ENCODE results near the gene CEP43. TPM values are rescaled to one million over a fixed set of nuclear protein-coding genes. Genes with fewer than 3 reads are reported as not detected.

Gene CEP43
- total RNA-seq, 2 experiments from 2014 or later = 20.2 to 21.3 TPM

DNA sequence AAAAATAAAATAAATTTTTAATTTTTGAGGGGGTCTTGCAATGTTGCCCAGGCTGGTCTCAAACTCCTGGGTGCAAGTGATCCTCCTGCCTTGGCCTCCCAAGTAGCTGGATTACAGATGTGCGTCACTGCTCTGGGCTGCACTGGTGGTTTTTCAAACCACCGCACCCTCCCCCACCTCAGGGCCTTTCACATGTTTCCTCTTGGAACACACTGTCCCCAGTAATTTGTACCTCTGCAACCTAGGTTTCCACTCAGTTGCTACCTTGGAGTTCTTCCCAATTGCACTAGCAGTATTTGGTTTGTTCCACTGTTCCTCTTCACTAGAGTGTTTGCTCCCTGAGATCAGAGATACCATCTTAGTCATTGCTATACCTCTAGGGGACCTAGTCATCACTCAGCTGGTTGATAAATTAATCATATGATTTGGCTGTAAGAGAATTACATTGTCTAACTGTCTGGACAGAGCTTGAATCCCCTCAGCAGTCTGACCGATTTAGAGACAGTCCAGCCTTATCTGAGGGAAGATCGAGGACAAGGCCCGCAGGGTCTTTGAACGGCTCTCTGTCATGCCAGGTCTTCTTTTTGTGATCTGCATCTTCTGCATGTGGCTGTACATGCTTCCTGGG, 32.0 kb downstream of the CEP43 start:
- Mint-ChIP-seq H3K27ac (no peak overlapping the region), H3K4me3 (no peak overlapping the region), H3K9me3 (no peaks in the 10 kb centered on the region), H3K4me1 (ENCODE audit: low read depth) (peaks cover 7% of the 10 kb centered on the region), H3K27me3 (no peaks in the 10 kb centered on the region), H3K36me3 (ENCODE audit: low read depth) (peaks cover 59% of the 10 kb centered on the region)
- POLR2A ChIA-PET = no interaction called here
- no peak for TF ChIP-seq CTCF (IDR thresholded peaks at IDR 0.05)
- intact Hi-C loops (cut with micrococcal nuclease) = no loop called here
- DNase-seq = no peak
- CTCF ChIA-PET = interaction anchor here (1.4 kb wide), 1 partner anchor 42 kb away, joined by 4 read pairs; no protein-coding TSS in a partner anchor
- peak; percentile 51 for ATAC-seq

DNA sequence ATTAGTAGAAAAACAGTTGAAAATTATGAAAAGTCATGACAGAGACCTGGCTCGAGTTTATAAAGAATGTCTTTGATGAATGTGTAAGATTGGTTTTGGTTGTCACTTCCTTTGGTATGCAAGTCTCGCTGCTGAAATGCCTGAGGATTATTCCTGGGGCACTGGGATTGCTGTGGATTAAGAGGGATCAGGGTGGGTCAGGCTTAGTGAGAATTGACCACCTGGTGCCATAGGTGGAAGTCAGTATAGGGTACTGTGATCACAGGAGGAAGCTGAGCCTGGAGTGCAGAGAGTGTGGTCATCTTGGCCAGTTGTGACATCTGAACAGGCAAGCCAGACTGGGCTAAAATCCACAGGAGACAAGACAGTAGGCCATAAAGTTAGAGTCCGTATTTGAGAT, 34.9 kb downstream of the CEP43 start:
- H3K4me1 Mint-ChIP-seq (ENCODE audit: low read depth) = peaks cover 11% of the 10 kb centered on the region
- H3K4me3 Mint-ChIP-seq = no peak overlapping the region
- no peak overlapping the region for H3K27ac Mint-ChIP-seq
- ATAC-seq (no peak), DNase-seq (no peak)
- peaks cover 55% of the 10 kb centered on the region for H3K36me3 Mint-ChIP-seq (ENCODE audit: low read depth)
- CTCF ChIA-PET = interaction anchor here (1.5 to 2.3 kb wide), 2 partner anchors 10 to 11 kb away, joined by 5 to 6 read pairs; no protein-coding TSS in a partner anchor
- intact Hi-C loops (cut with micrococcal nuclease) = no loop called here
- POLR2A ChIA-PET = interaction anchor here (0.7 to 1.0 kb wide), 3 partner anchors 9 to 316 kb away, joined by 3 to 5 read pairs (median 4); no protein-coding TSS in a partner anchor
- TF ChIP-seq CTCF (IDR thresholded peaks at IDR 0.05) = no peak
- no peaks in the 10 kb centered on the region for H3K9me3 Mint-ChIP-seq
- no peaks in the 10 kb centered on the region for H3K27me3 Mint-ChIP-seq

DNA sequence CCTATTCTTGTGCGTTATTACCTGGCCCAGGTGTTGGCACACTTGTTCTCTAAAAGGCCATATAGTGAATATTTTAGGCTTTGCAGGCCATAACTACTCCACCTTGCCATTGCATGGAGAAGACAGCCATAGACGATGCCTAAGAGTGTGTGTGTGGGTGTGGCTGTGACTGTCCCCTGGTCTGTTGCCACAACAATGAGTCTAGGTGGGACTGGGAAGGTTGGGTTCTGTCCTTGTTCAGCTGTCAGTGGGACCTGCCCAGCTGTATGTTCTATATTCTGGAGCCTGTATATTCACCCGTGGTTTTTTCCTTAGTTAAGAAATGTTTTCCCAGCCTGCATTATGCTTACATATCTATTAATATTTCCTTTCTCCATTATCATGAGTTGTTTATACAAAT, 38.6 kb downstream of the CEP43 start:
- POLR2A ChIA-PET = no interaction called here
- intact Hi-C loops (cut with micrococcal nuclease) = no loop called here
- CTCF ChIA-PET = no interaction called here
- no peak for DNase-seq
- Mint-ChIP-seq H3K9me3 (no peaks in the 10 kb centered on the region), H3K27me3 (no peaks in the 10 kb centered on the region), H3K4me1 (ENCODE audit: low read depth) (peaks cover 16% of the 10 kb centered on the region), H3K4me3 (no peak overlapping the region), H3K27ac (no peak overlapping the region), H3K36me3 (ENCODE audit: low read depth) (peaks cover 43% of the 10 kb centered on the region)
- no peak for ATAC-seq
- TF ChIP-seq CTCF (IDR thresholded peaks at IDR 0.05) = no peak

GRCh38 chr6:167044696-167045095, 45.5 kb downstream of the CEP43 start:
- H3K27me3 Mint-ChIP-seq = no peaks in the 10 kb centered on the region
- H3K4me3 Mint-ChIP-seq = no peak overlapping the region
- intact Hi-C loops (cut with micrococcal nuclease) = no loop called here
- H3K36me3 Mint-ChIP-seq (ENCODE audit: low read depth) = peaks cover 7% of the 10 kb centered on the region
- CTCF ChIA-PET = interaction anchor here (0.9 to 2.2 kb wide), 4 partner anchors 10 to 270 kb away, joined by 3 to 5 read pairs (median 3); no protein-coding TSS in a partner anchor
- no peak for TF ChIP-seq CTCF (IDR thresholded peaks at IDR 0.05)
- no peak for ATAC-seq
- H3K9me3 Mint-ChIP-seq = no peaks in the 10 kb centered on the region
- POLR2A ChIA-PET = interaction anchor here (0.8 kb wide), 1 partner anchor 94 kb away, joined by 4 read pairs; no protein-coding TSS in a partner anchor
- DNase-seq = no peak
- no peak overlapping the region for H3K27ac Mint-ChIP-seq
- H3K4me1 Mint-ChIP-seq (ENCODE audit: low read depth) = peaks cover 39% of the 10 kb centered on the region

GRCh38 chr6:167045828-167046580, 46.8 kb downstream of the CEP43 start:
- H3K4me1 Mint-ChIP-seq (ENCODE audit: low read depth) = peaks cover 39% of the 10 kb centered on the region
- TF ChIP-seq CTCF (IDR thresholded peaks at IDR 0.05) = no peak

More at GRCh38 chr6:167045828-167046580, 46.8 kb downstream of the CEP43 start:
- H3K4me3 Mint-ChIP-seq = no peak overlapping the region
- H3K36me3 Mint-ChIP-seq (ENCODE audit: low read depth) = peaks cover 3% of the 10 kb centered on the region
- H3K9me3 Mint-ChIP-seq = no peaks in the 10 kb centered on the region
- intact Hi-C loops (cut with micrococcal nuclease) = no loop called here
- ATAC-seq = no peak
- no peak for DNase-seq
- POLR2A ChIA-PET = no interaction called here
- no peaks in the 10 kb centered on the region for H3K27me3 Mint-ChIP-seq
- peak overlapping the region; percentile 49 for H3K27ac Mint-ChIP-seq
- CTCF ChIA-PET = interaction anchor here (1.0 to 2.2 kb wide), 3 partner anchors 10 to 56 kb away, joined by 3 to 5 read pairs (median 3); no protein-coding TSS in a partner anchor
